Body of pancreas (tissue), 4 donors: ENCODE measurements around the gene CNTNAP5. TPM values are rescaled to one million over a fixed set of nuclear protein-coding genes. Genes with fewer than 3 reads are reported as not detected.

Experiments
- ATAC-seq: fragments of 150-250 bp; one replicate; pipeline ENCODE4 v1.9.1; 2016
- DNase-seq, 4 donors: peaks; one replicate each; pipeline ENCODE4 v3.0.0-alpha.2; 2019
- H3K27ac ChIP-seq, 4 donors: fragments of 200-600 bp; sonication (generic); 1 replicate in 3 of 4; 2 replicates in 1 of 4; pipeline versions ENCODE4 v1.5.1 to v1.6.1; 2016 to 2019; ENCODE audit warnings: mild to moderate bottlenecking in 1 of 4, mixed read lengths in 1 of 4, moderate library complexity in 1 of 4
- H3K27me3 ChIP-seq, 2 donors: fragments of 200-600 bp; sonication (generic); one replicate each; pipeline ENCODE4 v1.6.0; 2016; ENCODE audit warnings: mild to moderate bottlenecking in 1 of 2
- H3K36me3 ChIP-seq, 2 donors: fragments of 200-600 bp; sonication (generic); replicated peaks in 1 of 2; 2 replicates each; pipeline ENCODE4 v1.5.1; 2016; ENCODE audit warnings: low read depth in 2 of 2; ENCODE audit not compliant: insufficient read depth in 1 of 2
- H3K4me1 ChIP-seq: fragments of 200-600 bp; sonication (generic); one replicate; pipeline ENCODE4 v1.6.0; 2016
- H3K4me3 ChIP-seq, 2 donors: fragments of 200-600 bp; sonication (generic); 1 replicate in 1 of 2; 2 replicates in 1 of 2; pipeline ENCODE4 v1.5.1; 2016 to 2019
- H3K9me3 ChIP-seq, 3 donors: fragments of 200-600 bp; sonication (generic); 1 replicate in 2 of 3; 2 replicates in 1 of 3; pipeline ENCODE4 v1.5.1; 2016
- CTCF ChIP-seq, 7 experiments: fragments of 450-650 bp in 4 of 7; fragments of 200-600 bp in 3 of 7; sonication (generic) in 3 of 7; IDR thresholded peaks; one replicate each; pipeline ENCODE4 v1.5.1; 2016 to 2019; ENCODE audit warnings: antibody characterized with exemption in 7 of 7
- POLR2A ChIP-seq, 3 donors: fragments of 450-650 bp; IDR thresholded peaks; one replicate each; pipeline ENCODE4 v1.6.1; 2016; ENCODE audit warnings: antibody characterized with exemption in 3 of 3, mild to moderate bottlenecking in 2 of 3
- WGBS, 2 donors: methylation state at CpG; one replicate each; pipeline ENCODE4 v1.1.5; 2017; 5-methylcytosine and 5-hydroxymethylcytosine counted together
- intact Hi-C: fragments of 100-400 bp; cut with DNase I; formaldehyde crosslinking; loops from one replicate; pipeline ENCODE4 v1.15.1; 2023
- total RNA-seq, 2 donors: library from RNA; depleted of rRNA; stranded (reverse); fragments of >200 nt; gene quantifications; one replicate each; pipeline ENCODE4 v1.1.0, GENCODE V29; 2016

Gene CNTNAP5
- total RNA-seq, 2 donors from 2014 or later: 0.26 to 0.33 TPM

- no peaks in the 10 kb centered on the region for H3K9me3 ChIP-seq
- no peak for ATAC-seq
- H3K36me3 ChIP-seq: no peaks in the 10 kb centered on the region
- H3K4me1 ChIP-seq: no peaks in the 10 kb centered on the region
- DNase-seq: no peak
- no peak overlapping the region for H3K27ac ChIP-seq
- TF ChIP-seq POLR2A (IDR thresholded peaks at IDR 0.05) (no peak), CTCF (IDR thresholded peaks at IDR 0.05) (no peak)
- no peak overlapping the region for H3K4me3 ChIP-seq
- H3K27me3 ChIP-seq: no peaks in the 10 kb centered on the region
- intact Hi-C loops: no loop called here
Observed at GRCh38 chr2:124670187-124670586, 645.1 kb downstream of the CNTNAP5 start.

- H3K27ac ChIP-seq: no peak overlapping the region
- intact Hi-C loops: no loop called here
- DNase-seq (no peak), ATAC-seq (no peak)
- H3K36me3 ChIP-seq: no peaks in the 10 kb centered on the region
- WGBS, 2 donors: 42 to 49% methylated on average over 2 of the region's 2 CpGs
- no peaks in the 10 kb centered on the region for H3K4me1 ChIP-seq
- no peaks in the 10 kb centered on the region for H3K9me3 ChIP-seq
- TF ChIP-seq CTCF (IDR thresholded peaks at IDR 0.05) (no peak), POLR2A (IDR thresholded peaks at IDR 0.05) (no peak)
- no peaks in the 10 kb centered on the region for H3K27me3 ChIP-seq
- no peak overlapping the region for H3K4me3 ChIP-seq
Observed at GRCh38 chr2:124678043-124678442, 653.0 kb downstream of the CNTNAP5 start.

- Histone ChIP-seq H3K4me1 (no peaks in the 10 kb centered on the region), H3K4me3 (no peak overlapping the region), H3K9me3 (no peaks in the 10 kb centered on the region), H3K36me3 (no peaks in the 10 kb centered on the region), H3K27me3 (no peaks in the 10 kb centered on the region), H3K27ac (no peak overlapping the region)
- intact Hi-C loops: no loop called here
- 47 to 53% methylated on average over 6 of the region's 6 CpGs for WGBS, 2 donors
- DNase-seq (no peak), ATAC-seq (no peak)
- no peak for TF ChIP-seq POLR2A (IDR thresholded peaks at IDR 0.05)
- TF ChIP-seq CTCF (IDR thresholded peaks at IDR 0.05): no peak
Observed at GRCh38 chr2:124683536-124684428, 658.7 kb downstream of the CNTNAP5 start.

GRCh38 chr2:124689348-124689747, 664.3 kb downstream of the CNTNAP5 start:
- no peak for TF ChIP-seq CTCF (IDR thresholded peaks at IDR 0.05)
- TF ChIP-seq POLR2A (IDR thresholded peaks at IDR 0.05): no peak
- Histone ChIP-seq H3K4me3 (no peak overlapping the region), H3K4me1 (no peaks in the 10 kb centered on the region), H3K36me3 (no peaks in the 10 kb centered on the region), H3K27ac (no peak overlapping the region), H3K9me3 (peaks cover 0 to 7% (median 0%) of the 10 kb centered on the region in 3 donors), H3K27me3 (no peaks in the 10 kb centered on the region)
- no peak for ATAC-seq
- intact Hi-C loops: no loop called here
- DNase-seq: no peak
- 69 to 83% methylated on average over 3 of the region's 3 CpGs for whole genome bisulfite sequencing, 2 donors

GRCh38 chr2:124692216-124692615, 667.1 kb downstream of the CNTNAP5 start:
- H3K4me1 ChIP-seq: no peaks in the 10 kb centered on the region
- no peaks in the 10 kb centered on the region for H3K36me3 ChIP-seq
- intact Hi-C loops: no loop called here
- H3K27ac ChIP-seq: no peak overlapping the region
- H3K4me3 ChIP-seq: no peak overlapping the region
- peaks cover 0 to 7% (median 0%) of the 10 kb centered on the region in 3 donors for H3K9me3 ChIP-seq
- TF ChIP-seq POLR2A (IDR thresholded peaks at IDR 0.05) (no peak), CTCF (IDR thresholded peaks at IDR 0.05) (no peak)
- DNase-seq (no peak), ATAC-seq (no peak)
- no peaks in the 10 kb centered on the region for H3K27me3 ChIP-seq
